GM21423 (cell line): ENCODE measurements around the gene CDKL5.
A peak's percentile ranks its signal among the peaks of the same experiment; 100 is the strongest.
"Not testable (repeated sequence)": the region's sequence is repeated elsewhere in the genome, so short reads cannot be mapped to it uniquely, and the experiment has no call there.

Experiments used
- ATAC-seq: cut with Tn5 transposase; IDR thresholded peaks from one replicate; pipeline ENCODE4 v1.9.1; 2021; ENCODE audit warnings: mild to moderate bottlenecking, moderate library complexity; ENCODE audit not compliant: unreplicated experiment

CDKL5 gene

GRCh38 chrX:18425199-18426003 lies at the start of gene CDKL5:
Gene CDKL5, plus strand, starts transcription at chrX:18425608. Its CDS starts 81,489 bp downstream, at chrX:18507097.
- peak; percentile 94 for ATAC-seq

GRCh38 chrX:18377796-18378195 lies 47.6 kb upstream of the CDKL5 start:
- no peak for ATAC-seq

GRCh38 chrX:18389966-18390365 lies 35.4 kb upstream of the CDKL5 start:
- no peak for ATAC-seq

DNA sequence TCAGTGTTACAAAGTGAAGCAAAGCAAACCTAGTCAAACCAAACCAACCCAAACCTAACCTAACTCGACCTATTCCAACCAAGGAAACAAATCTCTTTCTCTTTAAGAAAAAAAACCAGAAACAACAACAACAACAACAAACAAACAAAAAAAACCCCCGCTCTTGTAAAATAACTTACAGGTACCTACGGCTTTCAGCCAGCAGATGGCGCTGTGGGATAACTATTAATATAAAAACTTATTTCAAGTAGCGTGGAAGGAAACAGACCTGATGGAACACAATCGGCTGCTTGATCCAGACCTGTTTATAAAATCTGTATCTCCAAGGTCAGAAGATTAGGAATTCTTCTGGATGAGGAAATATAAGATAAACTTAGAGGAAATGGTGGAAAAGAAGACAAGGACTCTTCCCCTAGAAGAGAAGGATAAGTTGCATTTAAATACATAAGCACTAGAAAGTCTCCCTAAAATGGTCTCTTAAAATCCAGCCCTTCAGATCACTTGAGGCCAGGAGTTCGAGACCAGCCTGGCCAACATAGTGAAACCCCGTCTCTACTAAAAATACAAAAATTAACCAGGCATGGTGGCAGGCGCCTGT lies 34.4 kb upstream of the CDKL5 start:
- no peak for ATAC-seq

- no peak for ATAC-seq
These were observed 30.9 kb upstream of the CDKL5 start for GRCh38 chrX:18394477-18394876.

DNA sequence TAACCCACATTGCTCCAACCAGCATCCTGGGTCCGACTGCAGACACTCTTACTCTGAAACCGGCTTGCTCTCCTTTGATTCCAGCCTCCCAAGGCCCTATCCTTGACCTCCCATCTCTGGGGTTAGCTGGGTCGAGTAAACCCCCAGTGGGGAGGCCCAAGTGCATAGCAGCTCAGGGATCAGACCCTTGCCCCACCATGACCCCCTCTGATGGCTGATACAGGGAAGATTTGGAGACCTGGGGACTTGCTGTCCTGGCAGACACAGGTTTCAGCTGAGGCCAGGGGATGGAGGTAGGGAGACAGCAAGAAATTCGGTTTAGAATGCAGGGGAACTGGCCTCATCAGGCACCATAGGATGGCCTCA lies 23.6 kb upstream of the CDKL5 start:
- no peak for ATAC-seq

DNA sequence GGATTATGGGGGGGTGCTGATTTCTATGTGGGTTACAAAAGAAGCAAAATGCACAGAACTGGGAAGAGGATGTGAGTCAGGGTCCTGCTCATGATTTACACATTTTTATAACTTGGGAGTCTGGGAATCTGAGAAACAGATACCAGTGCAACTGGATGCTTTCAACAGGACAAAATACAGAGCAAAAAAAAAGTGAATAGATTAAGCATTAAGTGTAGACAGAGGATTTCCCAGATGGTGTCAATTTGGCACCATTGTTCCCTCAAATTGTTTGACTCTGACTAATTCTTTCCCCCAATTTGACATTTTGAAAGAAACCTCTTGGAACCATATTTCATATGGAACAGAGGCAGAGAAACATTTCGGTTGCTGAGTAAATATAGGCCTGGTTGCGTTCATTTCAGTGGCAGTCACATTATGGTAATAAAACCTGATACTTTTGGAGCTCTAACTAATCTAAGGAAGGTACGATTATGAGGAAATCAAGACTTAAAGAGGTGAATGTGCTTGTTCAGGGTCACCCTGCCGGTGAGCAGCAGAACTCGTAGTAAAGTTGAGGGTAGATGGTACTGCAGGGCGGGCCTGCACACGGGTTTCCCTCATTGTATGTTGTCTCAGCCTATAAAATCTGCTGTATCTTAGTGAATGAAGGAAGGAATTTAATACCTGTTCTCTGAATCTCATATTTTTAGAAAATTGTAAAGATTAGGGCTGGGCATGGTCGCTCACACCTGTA lies 18.7 kb upstream of the CDKL5 start:
- no peak for ATAC-seq

DNA sequence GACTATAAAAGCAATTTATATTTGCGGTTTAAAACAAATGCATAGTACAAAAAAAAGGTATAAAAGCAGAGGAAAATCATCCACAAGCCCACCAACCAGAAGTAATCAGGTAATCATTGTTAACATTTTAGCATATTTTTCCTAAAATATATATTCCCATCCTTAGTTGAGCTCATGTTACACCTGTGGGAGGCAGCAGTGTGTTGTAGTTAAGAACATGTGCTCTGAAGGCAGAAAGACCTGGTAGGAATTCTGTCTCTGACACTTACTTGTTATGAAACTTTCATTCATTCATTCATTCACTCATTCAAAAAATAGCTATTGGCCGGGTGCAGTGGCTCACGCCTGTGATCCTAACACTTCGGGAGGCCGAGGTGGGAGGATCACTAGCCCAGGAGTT lies 15.4 kb upstream of the CDKL5 start:
- no peak for ATAC-seq

GRCh38 chrX:18415386-18415785 lies 10.0 kb upstream of the CDKL5 start:
- no peak for ATAC-seq

- ATAC-seq = no peak
These were observed 3.1 kb upstream of the CDKL5 start for GRCh38 chrX:18422325-18422724.

DNA sequence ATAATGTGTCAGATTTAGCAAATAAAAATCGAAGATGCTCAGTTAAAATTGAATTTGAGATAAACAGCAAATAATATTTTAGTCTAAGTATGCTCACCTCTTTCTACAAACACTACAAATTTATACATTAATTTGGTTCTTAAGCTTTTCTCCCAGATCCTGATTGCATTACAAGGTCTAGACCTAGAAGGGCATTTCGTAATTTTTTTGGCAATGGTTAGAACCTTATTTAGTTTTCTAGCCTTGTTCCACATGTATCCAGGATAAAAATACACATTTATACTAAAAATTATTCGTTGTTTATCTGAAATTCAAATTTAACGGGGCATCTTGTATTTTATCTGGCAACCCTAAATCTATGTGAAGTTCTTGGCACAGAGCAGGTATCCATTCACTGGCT lies 2.5 kb upstream of the CDKL5 start:
- ATAC-seq = no peak

- peak; percentile 4 for ATAC-seq
These were observed 768 bp upstream of the CDKL5 start for GRCh38 chrX:18424482-18425198.

DNA sequence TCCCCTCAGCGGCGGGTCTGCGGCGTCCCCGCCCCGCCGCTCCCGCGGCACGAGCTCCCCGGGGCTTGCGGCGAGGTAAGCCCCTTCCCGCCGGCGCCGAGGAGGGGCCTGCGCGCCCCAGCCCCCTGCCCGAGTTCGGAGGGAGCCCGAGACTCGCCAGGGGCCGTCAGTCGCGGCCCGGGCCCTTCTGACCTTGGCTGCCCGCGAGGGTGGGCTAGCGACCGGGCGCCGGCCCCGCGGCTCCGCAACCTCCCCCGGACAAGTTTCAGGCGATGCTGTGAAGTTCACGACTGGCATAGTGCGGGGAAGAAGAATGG lies 554 bp downstream of the CDKL5 start:
- no peak for ATAC-seq

DNA sequence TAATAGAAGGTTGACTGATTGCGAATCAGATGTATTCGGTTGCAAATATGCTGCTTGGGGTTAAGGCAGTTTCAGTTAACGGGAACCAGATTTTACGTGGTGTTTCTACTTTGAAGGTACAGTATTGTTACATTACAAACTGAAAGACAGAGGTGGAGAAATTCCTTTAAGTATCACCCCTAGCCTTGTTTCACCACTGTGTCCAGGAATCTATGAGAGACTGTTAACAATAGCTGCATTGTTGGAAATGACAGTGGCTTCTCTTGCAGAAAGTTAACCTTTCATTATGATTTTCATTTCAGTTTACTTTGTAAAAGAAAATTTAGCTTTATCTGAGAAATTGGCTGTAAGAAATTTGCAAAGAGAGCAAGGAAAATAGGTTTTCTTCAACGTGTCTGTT lies 2.6 kb downstream of the CDKL5 start:
- ATAC-seq = no peak

DNA sequence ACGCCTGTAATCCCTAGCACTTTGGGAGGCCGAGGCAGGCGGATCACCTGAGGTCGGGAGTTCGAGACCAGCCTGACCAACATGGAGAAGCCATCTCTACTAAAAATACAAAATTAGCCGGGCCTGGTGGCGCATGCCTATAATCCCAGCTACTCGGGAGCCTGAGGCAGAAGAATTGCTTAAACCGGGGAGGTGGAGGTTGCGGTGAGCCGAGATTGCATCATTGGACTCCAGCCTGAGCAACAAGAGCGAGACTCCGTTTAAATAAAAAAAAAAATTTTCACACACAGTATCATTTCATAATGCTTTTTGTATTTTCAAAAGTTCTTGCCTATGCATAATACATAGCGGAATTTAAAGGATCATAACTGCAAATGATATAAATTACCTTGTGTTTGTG lies 7.9 kb downstream of the CDKL5 start:
- ATAC-seq = not testable (repeated sequence)

DNA sequence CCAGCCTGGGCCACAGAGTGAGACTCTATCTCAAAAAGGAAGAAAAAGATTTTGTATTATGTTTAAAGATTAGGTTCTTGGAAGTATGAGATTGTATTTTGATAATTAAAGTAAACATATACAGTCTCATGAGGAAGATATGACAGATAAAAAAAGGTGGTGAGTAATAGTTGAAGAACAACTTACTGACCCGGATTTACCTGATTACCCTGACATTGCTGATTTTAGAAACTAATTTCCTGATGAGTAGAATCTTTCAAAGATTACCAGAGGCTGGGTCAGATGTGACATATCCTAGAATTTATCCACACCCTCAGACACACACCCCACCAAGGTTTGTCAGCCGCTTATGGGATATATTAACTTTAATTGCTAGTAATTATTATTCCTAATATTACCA lies 9.5 kb downstream of the CDKL5 start:
- ATAC-seq = no peak

GRCh38 chrX:18436017-18436416 lies 10.6 kb downstream of the CDKL5 start:
- ATAC-seq = no peak

GRCh38 chrX:18440835-18441234 lies 15.4 kb downstream of the CDKL5 start:
- no peak for ATAC-seq

DNA sequence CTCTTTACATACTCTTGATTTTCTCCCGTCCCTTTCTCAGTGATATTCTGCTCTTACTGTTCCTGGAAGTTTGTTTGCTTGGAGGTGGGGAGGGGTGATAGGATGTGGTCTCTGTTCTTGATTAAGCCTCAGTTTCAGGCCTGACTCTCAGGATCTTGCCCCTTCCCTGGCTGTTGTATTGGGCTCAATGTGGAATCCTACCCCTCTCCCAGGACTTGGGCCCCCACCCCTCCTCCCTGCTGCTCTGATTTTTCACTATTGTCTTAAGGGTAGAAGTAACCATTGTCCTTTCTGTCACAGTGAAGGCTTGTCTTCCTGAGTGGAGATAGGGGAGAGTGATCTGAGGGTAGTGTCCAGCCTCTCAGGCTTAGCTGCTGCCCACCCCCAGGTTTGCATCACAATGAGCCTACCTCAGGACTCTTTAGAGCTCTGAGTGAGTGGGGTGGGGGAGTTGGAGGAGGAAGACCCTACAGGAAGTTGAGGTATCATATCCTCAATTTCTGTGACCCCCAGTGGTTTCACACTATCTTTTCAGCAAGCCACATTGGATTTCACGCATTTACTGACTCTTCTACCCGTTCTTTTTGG lies 16.5 kb downstream of the CDKL5 start:
- no peak for ATAC-seq

DNA sequence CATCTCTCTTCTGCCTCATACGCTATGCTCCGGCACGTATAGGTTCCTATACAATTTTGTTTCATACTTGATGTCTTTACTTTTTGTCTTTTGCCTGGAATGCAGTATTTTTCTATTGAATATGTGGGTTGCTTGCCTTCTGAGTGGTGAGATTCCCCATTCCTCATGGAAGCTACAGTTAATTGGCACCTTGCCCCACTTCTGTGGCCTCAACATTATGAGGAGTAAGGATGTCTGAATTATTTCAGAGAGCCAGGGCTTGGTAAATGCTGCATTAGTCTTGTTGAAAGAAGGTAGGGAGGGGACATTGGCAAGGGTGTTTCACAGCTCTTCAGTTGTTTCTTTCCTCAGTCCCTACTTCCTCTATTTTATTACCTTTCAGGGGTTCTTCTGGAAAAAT lies 23.0 kb downstream of the CDKL5 start:
- no peak for ATAC-seq

GRCh38 chrX:18449236-18449635 lies 23.8 kb downstream of the CDKL5 start:
- ATAC-seq = no peak
